Adrenal gland (tissue), 5 donors: ENCODE measurements around the gene ZNF511.

Experiments used
- CTCF ChIP-seq, 6 experiments: fragments of 450-650 bp in 4 of 6; fragments of 200-600 bp in 2 of 6; sonication (generic) in 1 of 6; IDR thresholded peaks; 1 replicate in 5 of 6; 2 replicates in 1 of 6; pipeline versions ENCODE4 v1.5.1 to v1.8.0; 2016 to 2021; ENCODE audit warnings: antibody characterized with exemption in 6 of 6, mild to moderate bottlenecking in 2 of 6, moderate library complexity in 1 of 6
- POLR2A ChIP-seq, 2 donors: fragments of 450-650 bp; IDR thresholded peaks; one replicate each; pipeline ENCODE4 v1.6.1; 2017; ENCODE audit warnings: antibody characterized with exemption in 2 of 2, mild to moderate bottlenecking in 2 of 2, moderate library complexity in 1 of 2
- donor health status: DM: no; HTN: no; CAD: no.

- TF ChIP-seq CTCF (IDR thresholded peaks at IDR 0.05), result no peak
- no peak for TF ChIP-seq POLR2A (IDR thresholded peaks at IDR 0.05)
These were observed 16.1 kb downstream of the ZNF511 start for GRCh38 chr10:133324857-133325260.
